GM21423 (cell line): ENCODE data around the gene SRRM4.
"Not testable (repeated sequence)": the region's sequence is repeated elsewhere in the genome, so short reads cannot be mapped to it uniquely, and the experiment has no call there.

Experiments
- ATAC-seq: cut with Tn5 transposase; IDR thresholded peaks from one replicate; pipeline ENCODE4 v1.9.1; 2021; ENCODE audit warnings: mild to moderate bottlenecking, moderate library complexity; ENCODE audit not compliant: unreplicated experiment

The SRRM4 gene

DNA sequence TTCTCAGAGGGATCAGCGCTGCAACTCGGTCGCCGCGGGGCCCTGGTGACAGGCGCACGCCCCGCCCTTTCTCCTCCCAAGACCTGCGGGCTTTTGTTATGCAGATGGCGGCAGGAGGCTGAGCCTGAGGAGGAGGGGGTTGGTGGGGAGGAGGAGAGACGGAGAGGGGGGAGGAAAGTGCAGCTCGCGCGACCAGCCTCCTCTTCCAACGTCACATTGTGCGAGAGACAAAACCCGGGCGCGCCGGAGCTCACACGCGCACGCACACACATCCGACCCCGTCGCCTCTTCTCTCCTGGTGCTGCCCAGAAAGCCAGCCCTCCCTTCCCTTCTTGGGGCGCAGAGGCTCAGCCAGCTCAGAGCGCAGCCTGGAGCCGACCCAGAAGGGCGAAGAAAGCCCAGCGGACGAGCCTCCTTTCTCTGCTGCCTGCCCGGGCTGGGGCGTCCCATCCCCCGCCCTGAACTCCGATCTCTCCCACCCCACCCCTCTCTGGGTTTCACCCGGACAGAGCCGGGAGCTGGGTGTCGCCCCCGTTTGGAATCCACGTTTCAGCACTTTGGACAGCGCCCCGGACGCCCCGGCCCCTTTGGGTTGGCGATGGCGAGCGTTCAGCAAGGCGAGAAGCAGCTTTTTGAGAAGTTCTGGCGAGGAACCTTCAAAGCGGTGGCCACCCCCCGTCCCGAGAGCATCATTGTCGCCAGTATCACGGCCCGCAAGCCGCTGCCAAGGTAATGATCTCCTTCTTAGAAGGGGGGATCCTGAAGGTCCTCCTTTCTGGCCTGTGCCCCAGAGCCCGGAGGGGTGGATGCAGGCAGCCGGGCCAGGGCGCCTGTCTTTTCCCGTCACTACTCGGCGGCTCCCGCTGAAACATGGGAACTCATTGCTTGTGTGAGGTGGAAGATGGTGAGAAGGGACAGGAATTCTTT, at the start of gene SRRM4:
SRRM4 (plus strand) TSS at position 257 of the 927 bp plus-strand sequence; CDS start at position 599, 342 bp downstream.
- no peak for ATAC-seq

DNA sequence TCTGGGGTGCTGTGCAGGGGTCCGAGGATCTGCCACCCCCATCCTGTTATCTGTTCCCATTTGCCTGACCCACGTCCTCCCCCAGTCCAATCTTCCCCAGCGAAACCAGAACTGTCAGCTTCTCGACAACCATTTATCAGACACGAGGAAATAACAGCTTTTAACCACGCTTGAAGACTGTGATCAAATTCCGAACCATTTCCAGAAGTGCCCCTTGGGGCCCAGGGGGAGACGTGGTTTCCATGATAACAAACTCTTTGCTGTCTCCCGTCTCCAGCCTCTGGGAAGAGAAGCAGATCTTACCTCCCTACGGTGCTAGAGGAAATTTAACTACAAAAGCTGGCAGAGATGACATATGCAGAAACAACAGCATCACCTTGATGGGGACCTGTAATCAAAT, 35.1 kb upstream of the SRRM4 start:
- ATAC-seq = no peak

GRCh38 chr12:118958520-118958919, 22.8 kb upstream of the SRRM4 start:
- no peak for ATAC-seq

DNA sequence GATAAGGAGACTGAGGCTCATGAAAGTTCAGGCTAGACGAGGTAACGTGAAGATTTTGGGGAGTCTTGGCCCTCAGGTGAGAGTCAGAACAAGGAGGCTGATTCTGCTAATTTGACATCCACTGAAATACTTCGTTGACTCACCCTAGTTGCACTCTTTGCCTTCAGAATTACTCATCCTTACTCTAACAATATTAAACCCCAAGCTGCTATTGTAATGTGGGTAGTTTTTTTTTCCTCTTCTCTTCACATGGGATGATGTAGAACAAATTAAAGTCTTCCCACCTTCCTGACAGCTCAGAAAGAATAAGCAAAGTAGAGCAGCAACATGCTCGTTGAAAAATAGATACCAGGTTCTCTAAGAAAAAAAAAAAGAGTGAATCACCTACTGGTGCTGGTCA, 22.0 kb upstream of the SRRM4 start:
- no peak for ATAC-seq

DNA sequence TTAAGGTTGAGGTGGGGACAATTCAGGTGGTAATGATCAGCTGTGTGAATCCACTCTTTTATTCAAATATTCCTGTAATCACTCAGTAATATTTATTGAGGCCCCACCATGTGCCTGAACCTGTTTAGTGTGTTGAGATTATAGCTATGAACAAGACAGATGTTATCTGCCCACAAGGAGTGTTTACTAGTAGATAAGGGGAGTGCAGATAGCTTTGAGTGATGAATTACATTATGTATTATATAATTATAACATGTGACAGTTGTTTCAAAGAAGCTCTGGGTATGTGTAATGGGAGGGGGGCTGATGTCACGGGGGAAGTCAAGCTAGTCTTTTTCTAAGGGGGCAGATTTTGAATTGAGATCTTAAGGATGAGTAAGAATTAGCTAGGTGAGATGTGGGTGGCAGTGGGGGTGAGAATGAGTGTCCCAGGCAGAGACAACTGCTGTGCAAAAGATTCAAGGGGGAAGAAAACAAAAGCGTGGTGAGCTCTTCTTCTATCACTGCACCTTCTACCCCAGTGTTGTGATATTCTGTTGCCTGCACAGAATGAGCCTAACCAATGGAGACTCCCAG, 21.3 kb upstream of the SRRM4 start:
- no peak for ATAC-seq

DNA sequence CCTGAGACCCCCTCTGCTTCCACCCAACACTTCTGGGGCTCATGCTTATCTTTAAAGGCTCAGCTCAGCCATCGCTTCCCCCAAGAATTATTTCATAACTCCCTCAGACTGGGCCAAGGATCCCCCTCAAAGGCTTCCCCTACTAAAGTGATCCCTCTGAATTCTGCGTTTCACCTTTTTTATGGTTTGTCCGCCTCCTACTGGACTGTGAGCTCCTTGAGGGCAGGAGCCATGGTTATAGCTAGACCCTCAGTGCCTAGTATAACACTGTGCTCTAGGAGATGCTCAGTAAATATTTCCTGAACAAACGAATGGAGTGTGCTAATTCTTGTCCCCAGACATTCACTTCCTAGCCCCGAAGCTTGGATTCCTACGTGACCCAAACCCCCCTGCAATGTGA, 20.5 kb upstream of the SRRM4 start:
- ATAC-seq = no peak

- no peak for ATAC-seq
Measured at GRCh38 chr12:118964988-118965387, 16.4 kb upstream of the SRRM4 start.

DNA sequence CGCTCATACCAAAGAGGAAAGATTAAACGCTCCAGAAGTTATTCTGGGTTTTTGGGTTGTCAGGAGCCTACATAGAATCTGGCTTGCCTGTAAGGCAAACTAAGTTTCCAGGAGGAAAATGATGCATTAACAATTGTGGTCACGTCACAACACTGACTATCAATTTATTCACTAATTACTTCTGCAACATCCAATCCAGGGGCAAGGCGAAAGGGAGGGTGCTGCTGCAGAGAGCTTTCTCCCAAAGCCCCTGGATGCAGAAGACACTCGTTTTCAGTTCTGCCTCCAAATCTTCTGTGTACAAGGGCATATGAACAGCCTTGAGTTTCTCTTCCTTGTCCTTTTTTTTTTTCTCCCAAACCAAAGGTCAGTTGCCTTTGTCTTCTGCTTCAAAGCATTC, 10.5 kb upstream of the SRRM4 start:
- ATAC-seq = no peak

DNA sequence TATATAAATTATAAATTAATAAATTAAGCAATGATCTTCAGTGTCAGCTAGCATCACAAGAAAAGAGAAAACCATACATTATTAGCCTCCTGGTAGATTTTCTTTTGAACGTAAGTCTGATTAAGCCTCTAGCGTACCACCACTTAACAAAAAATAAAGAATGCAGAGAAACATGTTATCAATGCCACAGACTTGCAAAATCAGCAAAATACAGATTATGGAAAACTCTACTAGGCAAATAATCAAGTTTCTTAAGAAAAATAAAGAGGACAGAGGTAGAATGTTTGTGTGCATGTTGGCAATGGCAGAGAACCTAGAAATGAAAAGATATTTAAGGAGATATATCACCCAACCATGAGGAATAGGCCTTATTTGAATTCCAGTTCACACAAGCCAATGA, 8.4 kb upstream of the SRRM4 start:
- no peak for ATAC-seq

DNA sequence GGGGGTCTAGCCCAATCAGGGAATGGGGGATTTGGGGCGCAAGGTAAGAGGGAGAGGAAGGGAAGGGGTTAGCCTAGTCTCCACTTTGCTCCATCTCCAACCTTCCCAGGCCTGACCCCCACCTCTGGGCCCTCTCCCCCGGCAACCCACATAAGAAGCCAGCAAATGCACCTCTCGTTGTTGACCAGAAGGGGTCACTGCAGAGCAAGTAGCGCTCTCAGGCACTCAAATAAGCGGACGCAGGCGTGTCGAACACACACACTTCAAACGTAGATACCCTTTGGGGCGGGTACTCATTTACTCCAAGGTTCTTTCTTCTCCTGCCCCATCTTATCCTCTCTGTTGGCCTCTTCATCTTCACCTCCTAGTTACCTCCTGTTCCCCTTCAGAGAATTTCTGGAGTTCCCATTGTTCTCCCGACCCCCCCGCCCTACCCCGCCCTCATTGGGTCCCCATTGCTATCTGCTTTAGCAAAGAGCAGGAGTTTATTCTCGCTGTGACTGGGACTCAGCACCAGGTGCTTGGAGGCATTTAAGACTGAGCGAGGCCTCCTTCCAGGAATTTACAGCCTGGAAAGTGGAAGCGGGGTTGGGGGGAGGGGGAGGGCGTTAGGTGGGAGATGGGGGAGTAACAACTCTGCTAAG, 1.5 kb upstream of the SRRM4 start:
- no peak for ATAC-seq

DNA sequence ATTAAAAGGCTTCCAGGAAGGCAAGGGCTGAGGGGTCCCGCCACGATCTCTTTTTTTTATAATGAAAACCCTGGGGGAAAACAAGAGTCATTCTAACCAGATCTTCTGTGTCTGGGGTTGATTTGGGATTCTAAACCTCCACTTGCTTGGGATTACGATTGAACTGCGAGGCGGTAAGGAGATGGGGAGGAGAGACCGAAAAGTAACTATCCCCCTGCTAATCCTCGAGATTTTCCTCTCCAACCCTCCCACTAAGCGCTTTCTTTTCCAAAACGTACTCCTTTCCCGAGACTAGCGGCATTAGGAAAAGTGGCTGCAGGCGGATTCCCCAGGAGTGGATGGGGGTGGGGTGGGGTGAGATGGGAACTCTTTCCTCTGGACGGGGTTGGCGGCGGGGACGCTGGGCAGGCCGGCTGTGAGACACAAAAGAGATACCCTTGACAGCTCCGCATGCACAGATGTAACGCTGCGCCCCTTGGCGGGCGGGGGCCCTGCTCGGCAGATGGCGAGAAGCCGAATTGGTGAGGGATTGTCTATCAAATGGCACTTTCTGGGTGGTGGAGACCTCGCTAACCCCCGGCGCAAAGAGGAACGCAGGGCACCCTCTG, 830 bp upstream of the SRRM4 start:
- ATAC-seq = no peak

DNA sequence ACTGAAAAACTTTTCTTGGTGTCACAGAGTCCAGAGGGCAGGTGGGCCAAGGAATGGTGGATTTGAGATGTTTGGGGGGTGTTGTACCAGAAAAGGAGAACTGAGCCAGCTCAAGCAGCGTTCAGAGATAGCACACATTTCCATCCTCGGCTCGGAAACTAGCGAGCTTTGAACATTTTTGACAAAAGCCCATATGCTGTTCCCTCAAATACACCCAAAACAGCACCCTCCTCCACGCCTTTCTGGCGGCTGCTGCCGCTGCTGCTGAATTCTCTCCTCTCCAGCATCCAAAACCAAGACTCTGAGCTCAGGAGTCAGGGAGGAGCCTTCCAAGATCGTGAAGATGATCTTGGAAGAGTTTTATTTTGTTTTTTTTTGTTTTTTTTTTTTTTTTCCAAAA, 961 bp downstream of the SRRM4 start:
- no peak for ATAC-seq

GRCh38 chr12:118982984-118983761, 1.8 kb downstream of the SRRM4 start:
- ATAC-seq = no peak

- ATAC-seq = no peak
Measured at GRCh38 chr12:118984161-118984943, 3.0 kb downstream of the SRRM4 start.

- no peak for ATAC-seq
Measured at GRCh38 chr12:118986050-118986449, 4.7 kb downstream of the SRRM4 start.

DNA sequence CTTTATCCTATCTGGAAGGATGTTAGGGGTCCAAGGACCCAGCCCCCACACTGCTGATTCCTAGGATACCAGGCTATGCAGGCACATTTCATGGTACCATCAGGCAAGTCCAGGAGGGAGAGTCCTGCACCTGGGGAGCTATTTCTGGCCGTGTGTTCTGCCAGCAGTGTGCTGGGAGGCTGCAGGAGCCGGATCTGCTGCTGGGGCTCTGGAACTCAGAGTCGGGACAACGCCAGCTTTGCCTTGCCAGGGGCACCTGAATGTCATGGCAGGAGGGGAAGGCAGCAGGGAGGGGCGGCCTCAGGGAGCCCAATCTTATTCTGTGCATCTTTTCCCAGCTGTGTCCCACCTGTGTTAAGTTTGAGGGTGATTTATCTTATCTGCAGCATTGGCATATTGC, 17.8 kb downstream of the SRRM4 start:
- ATAC-seq = no peak

DNA sequence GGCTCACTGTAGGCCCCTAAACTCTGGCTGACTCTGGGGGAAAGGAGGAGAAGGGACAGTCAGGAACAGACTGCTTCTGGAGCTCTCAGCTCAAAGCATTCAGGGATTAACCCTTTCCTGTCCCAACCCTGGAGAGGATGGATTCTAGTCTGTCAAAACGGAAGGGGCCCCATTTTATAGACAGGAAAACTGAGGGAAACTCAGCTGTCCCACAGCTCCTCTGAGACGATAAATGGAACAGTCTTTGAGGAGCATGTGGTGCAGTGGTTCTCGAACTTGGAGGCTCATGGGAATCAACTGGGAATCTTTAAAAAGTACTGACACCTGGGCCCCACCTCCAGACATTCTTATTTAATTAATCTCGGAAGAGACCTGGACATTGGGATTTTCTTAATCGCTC, 23.7 kb downstream of the SRRM4 start:
- ATAC-seq = no peak

- ATAC-seq = no peak
Measured at GRCh38 chr12:119005913-119006312, 24.6 kb downstream of the SRRM4 start.

DNA sequence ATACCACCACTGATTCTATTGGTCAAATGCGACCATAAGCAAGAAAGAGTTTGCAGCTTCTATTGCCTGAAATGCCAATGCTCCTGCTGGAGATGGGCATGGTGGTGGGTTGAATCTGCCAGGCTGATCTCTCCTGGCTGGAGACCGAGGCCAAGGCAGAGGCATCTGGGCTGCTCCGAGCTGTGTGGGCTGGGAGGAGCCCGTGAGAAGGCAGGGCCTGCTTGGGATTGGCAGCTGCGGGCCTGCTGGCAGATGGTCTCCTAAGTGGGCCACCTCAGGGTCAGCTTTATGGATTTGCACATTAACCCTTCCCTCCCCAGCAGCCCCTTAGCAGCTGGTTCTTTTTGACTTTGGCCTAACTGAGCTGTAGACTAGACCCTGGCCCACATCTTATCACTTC, 25.4 kb downstream of the SRRM4 start:
- no peak for ATAC-seq

- not testable (repeated sequence) for ATAC-seq
Measured at GRCh38 chr12:119008273-119008672, 26.9 kb downstream of the SRRM4 start.
